GM12892 (cell line): ENCODE measurements around the gene OR8A1.

Source experiments
- POLR2A ChIP-seq: IDR thresholded peaks from 2 replicates; pipeline ENCODE4 v1.6.1; 2011; ENCODE audit warnings: low read depth, low read length, control low read depth
- POLR2AphosphoS5 ChIP-seq: IDR thresholded peaks from 2 replicates; pipeline ENCODE4 v1.6.1; 2011; ENCODE audit warnings: low read depth, low read length, control low read depth
- TAF1 ChIP-seq: IDR thresholded peaks from 2 replicates; pipeline ENCODE4 v1.6.1; 2011; ENCODE audit warnings: low read depth, mild to moderate bottlenecking, control low read depth, low read length, borderline replicate concordance

- TF ChIP-seq POLR2AphosphoS5 (no peak), POLR2A (no peak), TAF1 (no peak)
These were observed at the start of gene OR8A1 for GRCh38 chr11:124569697-124570096.
